GM12891 (cell line): ENCODE data around the gene TIMMDC1.

Source experiments
- DNase-seq: peaks from one replicate; pipeline ENCODE4 v3.0.0; 2011; ENCODE audit warnings: low spot score; ENCODE audit not compliant: insufficient read length
- FAIRE-seq: peaks from 2 replicates; lab custom pipeline; 2011; peaks lifted over from hg19 to GRCh38; lab: Jason Lieb, UNC
- PAX5 ChIP-seq: IDR thresholded peaks from 2 replicates; pipeline ENCODE4 v1.6.1; 2011; ENCODE audit warnings: low read length, moderate library complexity, mild to moderate bottlenecking; ENCODE audit not compliant: insufficient read depth, severe bottlenecking
- POLR2A ChIP-seq: IDR thresholded peaks from 2 replicates; pipeline ENCODE4 v1.6.1; 2011; ENCODE audit warnings: low read depth, low read length, control low read depth
- POLR2AphosphoS5 ChIP-seq: IDR thresholded peaks from 2 replicates; pipeline ENCODE4 v1.6.1; 2011; ENCODE audit warnings: low read depth, low read length, control low read depth
- POU2F2 ChIP-seq: IDR thresholded peaks from 2 replicates; pipeline ENCODE4 v1.6.1; 2011; ENCODE audit warnings: low read depth, mild to moderate bottlenecking, control low read depth, low read length, moderate library complexity
- SPI1 ChIP-seq: IDR thresholded peaks from 2 replicates; pipeline ENCODE4 v1.6.1; 2011; ENCODE audit warnings: low read depth, low read length, control low read depth
- TAF1 ChIP-seq: IDR thresholded peaks from 2 replicates; pipeline ENCODE4 v1.6.1; 2011; ENCODE audit warnings: low read depth, low read length, control low read depth

The TIMMDC1 gene

DNA sequence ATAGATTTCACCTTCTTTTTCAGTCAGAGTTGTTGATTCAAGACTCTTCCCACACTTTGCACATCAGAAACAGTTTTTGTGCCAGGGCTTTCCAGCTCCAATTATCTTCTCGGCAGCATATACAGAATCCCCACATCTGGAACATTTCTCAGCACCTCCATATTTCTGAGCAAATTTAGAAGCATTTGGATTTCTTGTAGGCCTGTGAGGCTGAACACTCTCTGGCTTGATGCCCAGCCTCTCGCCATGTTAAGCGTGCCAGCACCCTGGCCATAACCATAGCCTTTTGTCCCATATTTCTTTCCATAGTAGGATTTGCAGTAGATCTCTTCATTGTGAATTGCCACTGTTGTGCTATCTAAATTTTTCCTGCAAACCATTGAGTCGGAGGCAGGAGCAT lies 32.8 kb downstream of the TIMMDC1 start:
- DNase-seq, result no peak
- no peak for FAIRE-seq
- TF ChIP-seq POLR2A, result no peak
- TF ChIP-seq TAF1, result no peak
- TF ChIP-seq PAX5, result no peak
- no peak for TF ChIP-seq POU2F2
- no peak for TF ChIP-seq SPI1
- no peak for TF ChIP-seq POLR2AphosphoS5

DNA sequence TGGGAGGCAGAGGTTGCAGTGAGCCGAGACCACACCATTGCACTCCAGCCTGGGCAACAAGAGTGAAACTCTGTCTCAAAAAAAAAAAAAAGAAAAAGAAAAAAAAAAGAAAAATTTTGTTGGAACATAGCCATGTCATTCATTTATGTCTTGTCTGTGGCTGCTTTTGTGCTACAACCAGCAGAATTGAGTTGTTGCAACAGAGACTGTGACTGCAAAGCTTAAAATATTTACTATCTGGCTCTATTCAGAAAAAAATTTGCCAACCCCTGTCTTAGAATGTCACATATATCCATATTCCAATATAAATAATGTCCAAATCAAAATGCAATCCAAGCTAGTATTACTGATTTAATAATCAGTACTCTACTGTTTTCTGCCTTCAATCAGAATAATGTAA lies 35.9 kb downstream of the TIMMDC1 start:
- FAIRE-seq (no peak), DNase-seq (no peak)
- TF ChIP-seq SPI1 (no peak), PAX5 (no peak), POLR2AphosphoS5 (no peak), POU2F2 (no peak), TAF1 (no peak), POLR2A (no peak)

DNA sequence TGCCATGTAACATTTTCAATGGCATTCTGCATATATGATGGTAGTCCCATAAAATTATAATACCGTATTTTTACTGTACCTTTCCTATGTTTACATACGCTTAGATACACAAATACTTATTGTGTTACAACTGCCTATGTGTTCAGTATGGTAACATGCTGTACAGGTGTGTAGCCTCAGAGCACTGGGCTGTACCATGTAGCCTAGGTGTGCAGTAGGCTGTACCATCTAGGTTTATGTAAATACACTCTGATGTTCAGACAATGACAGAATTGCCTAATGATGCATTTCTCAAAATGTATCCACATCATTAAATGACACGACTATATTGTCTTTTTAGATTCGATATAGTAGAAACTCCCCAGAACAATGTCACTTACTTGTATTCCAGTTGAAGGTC lies 38.4 kb downstream of the TIMMDC1 start:
- no peak for TF ChIP-seq TAF1
- no peak for TF ChIP-seq POLR2AphosphoS5
- no peak for TF ChIP-seq PAX5
- TF ChIP-seq SPI1, result no peak
- TF ChIP-seq POLR2A, result no peak
- no peak for TF ChIP-seq POU2F2
- peak; percentile 55 for FAIRE-seq
- DNase-seq, result no peak

DNA sequence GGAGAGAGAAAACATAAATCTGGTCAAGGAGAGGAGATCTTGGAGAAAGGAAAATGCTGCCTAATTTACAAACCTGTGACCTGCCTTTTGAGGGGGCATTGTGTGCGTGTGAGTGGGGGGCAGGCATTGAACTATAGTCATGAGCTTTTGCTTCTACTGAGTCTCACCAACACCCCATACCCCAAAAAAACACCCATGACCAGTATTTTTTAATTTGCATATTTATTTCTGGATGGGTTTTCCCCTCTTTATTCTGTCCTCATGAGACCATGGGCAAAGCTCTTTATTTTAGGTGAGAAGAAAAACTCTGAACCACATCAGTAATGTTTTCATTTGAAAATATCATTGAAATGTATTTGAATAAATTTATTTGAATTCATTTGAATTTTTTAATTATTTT lies 40.4 kb downstream of the TIMMDC1 start:
- TF ChIP-seq SPI1 (no peak), POLR2AphosphoS5 (no peak), TAF1 (no peak), PAX5 (no peak), POU2F2 (peak; percentile 65; the same call in 1 of the 2 replicates), POLR2A (no peak)
- no peak for DNase-seq
- no peak for FAIRE-seq

DNA sequence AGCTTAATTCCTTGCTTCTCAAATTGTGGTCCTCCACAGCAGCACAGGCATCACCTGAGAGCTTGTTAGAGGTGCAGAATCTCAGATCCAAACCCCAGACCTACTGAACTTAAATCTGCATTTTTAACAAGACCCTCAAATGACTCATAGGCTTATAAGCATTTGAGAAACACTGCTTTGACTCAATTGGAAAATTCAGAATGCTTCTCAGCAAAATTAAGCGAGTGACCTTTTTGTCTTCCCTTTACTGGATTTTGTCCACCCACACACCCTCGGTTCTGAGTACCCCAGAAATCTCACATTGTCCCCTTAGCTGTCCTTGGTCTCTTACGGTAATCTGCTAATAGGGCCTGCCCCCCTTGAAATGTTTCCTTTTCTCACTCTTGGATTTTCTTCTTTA lies 43.2 kb downstream of the TIMMDC1 start:
- no peak for TF ChIP-seq TAF1
- no peak for TF ChIP-seq PAX5
- TF ChIP-seq POLR2AphosphoS5, result no peak
- TF ChIP-seq POU2F2, result no peak
- no peak for TF ChIP-seq SPI1
- FAIRE-seq, result peak; percentile 47
- DNase-seq, result no peak

DNA sequence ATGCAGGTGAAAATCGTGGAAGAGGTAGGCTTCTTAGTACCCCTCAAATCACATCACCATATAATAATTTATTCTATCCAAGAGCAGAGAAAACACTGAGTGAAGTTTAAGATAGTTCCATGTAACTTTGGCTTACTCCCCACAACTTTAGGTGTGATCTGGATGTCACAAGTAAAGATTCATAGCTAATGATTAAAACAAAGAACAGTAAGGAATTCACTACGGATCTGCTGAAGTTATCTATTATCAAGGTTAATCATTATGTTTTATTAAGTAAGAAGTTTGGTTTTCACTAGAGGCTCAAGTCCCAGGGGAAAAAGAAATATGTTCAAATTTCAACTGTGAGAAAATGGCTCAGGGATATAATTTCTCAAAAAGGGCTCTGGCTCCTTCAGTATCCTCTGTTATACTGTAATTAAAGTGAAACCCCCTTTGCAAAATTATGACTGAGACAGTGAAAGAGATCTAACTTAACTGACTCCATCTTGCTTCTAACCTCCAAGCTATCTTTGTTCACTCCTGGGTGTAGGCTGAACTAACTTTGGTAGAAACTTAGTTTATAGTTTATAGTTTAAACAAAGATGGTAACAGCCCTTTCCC lies 43.9 kb downstream of the TIMMDC1 start:
- FAIRE-seq, result no peak
- TF ChIP-seq PAX5 (no peak), TAF1 (no peak), POLR2A (no peak), POU2F2 (no peak)

DNA sequence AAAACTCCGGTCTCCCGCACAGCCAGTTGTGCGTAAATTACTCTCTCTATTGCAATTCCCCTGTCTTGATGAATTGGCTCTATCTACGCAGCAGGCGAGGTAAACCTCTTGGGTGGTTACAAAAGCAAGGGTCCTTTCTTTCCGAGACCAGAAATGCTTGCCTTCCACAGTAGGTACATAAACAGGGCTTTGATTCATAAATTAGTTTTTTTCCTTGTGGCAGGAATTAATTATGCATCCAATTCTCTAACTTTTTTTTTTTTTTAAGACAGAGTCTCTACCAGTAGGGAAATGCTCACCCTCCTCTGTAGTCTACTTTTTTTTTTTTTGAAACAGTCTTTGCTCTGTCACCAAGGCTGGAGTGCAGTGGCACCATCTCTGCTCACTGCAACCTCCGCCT lies 44.8 kb downstream of the TIMMDC1 start:
- FAIRE-seq (no peak), DNase-seq (no peak)
- no peak for TF ChIP-seq POU2F2
- TF ChIP-seq POLR2AphosphoS5, result no peak
- TF ChIP-seq TAF1, result no peak
- no peak for TF ChIP-seq POLR2A
- TF ChIP-seq SPI1, result no peak
- TF ChIP-seq PAX5, result no peak

More for the DNA sequence above, 43.9 kb downstream of the TIMMDC1 start:
- DNase-seq, result no peak

DNA sequence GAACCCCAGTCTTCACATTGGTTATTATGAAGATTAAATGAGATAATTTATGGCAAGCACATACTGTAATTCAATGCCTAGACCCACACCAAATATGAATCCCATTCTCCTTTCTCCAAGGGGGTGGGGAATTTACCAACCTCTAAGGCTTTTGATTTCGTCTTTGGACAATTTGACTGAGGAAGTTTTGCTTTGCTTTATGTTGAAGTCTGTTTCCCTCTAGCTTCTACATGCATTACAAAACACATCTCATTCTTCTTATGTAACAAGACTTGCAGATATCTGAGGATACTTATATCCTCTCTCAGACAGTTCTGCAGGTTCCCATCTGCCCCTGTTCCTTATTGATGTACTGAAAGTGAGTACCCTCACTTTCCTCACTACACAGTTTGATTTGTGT lies 48.9 kb downstream of the TIMMDC1 start:
- FAIRE-seq (peak; percentile 43), DNase-seq (no peak)
- TF ChIP-seq POU2F2, result no peak
- no peak for TF ChIP-seq POLR2A
- no peak for TF ChIP-seq SPI1
- TF ChIP-seq POLR2AphosphoS5, result no peak
- no peak for TF ChIP-seq PAX5
- TF ChIP-seq TAF1, result no peak

DNA sequence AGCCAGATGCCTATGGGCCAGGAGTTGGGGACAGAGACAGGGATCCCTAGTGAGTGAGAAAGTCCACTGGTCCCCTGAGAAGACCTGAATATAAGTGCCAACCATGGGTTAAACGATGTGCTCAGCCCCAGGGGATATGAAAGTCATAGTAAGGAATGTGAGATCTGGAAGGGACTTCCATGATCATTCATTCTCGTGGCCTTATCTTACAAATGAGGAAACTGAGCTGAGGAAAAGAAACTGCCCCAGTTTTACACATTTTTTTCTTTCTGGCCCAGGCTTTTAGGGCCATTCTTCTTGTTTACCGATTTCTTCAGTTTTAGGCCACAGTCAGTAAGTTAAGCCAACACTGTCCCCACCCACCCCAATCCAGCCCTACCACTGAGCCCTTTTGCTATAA lies 50.0 kb downstream of the TIMMDC1 start:
- TF ChIP-seq PAX5 (no peak), TAF1 (no peak), POLR2A (no peak), POLR2AphosphoS5 (no peak), POU2F2 (no peak), SPI1 (no peak)
- FAIRE-seq (no peak), DNase-seq (no peak)

DNA sequence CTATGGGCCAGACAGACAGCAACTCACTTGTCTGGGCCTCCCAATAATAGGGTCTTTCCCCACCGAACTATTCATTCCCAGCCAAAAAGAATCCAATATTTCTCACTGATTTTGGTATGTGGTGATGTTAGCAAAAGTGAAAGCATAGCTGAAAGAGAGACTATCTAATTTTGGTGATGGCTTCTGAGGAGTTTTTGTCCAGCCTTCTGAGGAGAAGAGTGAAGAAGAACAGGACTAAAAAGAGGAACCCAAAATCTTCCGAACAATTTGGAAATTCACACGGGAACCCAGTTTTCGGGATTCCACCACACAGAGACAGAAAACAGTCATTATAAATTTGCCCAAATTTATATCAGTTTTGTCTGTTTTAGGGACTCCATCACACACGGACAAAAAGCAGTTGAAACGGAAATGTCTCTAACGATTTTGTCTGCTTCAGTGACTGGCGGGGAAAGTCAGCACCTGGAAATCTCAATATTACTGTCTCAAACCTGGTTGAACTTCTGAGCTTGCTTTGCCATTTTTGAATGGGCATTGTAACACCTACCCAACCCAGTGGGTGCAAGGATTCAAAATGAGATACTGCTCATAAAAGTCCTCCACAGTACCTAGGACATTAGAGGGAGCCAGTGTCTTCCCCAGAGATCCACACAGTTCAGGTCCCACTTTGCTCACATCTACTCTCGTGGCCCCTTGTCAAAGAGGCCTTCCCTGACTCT lies 52.0 kb downstream of the TIMMDC1 start:
- DNase-seq (no peak), FAIRE-seq (peak; percentile 93)
- TF ChIP-seq POLR2A (peak; percentile 63), POU2F2 (no peak), PAX5 (no peak), TAF1 (no peak), SPI1 (peak; percentile 88), POLR2AphosphoS5 (peak; percentile 71)
